Activated T-cell treated with anti-CD3 and anti-CD28 coated beads, Interleukin-2, amount 50 U/mL, for 4 hours (primary cell): Measurements from ENCODE around the gene DLGAP4. TPM values are rescaled to one million over a fixed set of nuclear protein-coding genes. Genes with fewer than 3 reads are reported as not detected.

Experiments
- ATAC-seq, 2 donors: fragments of 200-7000 bp; cut with Tn5 transposase; one replicate each; pipeline ENCODE4 v1.10.0; 2021
- DNase-seq: peaks from one replicate; pipeline ENCODE4 v3.0.0-alpha.2; 2020
- H3K27me3 Mint-ChIP-seq: one replicate; pipeline ENCODE4 v1.8.0; 2021; ENCODE audit warnings: low read depth, mixed read lengths
- H3K36me3 Mint-ChIP-seq: one replicate; pipeline ENCODE4 v1.8.0; 2022; ENCODE audit warnings: mixed read lengths; ENCODE audit not compliant: insufficient read depth
- H3K4me1 Mint-ChIP-seq: one replicate; pipeline ENCODE4 v1.8.0; 2021; ENCODE audit warnings: low read depth, mixed read lengths
- H3K4me3 Mint-ChIP-seq: one replicate; pipeline ENCODE4 v1.8.0; 2021; ENCODE audit warnings: mild to moderate bottlenecking, moderate library complexity, mixed read lengths
- H3K9me3 Mint-ChIP-seq: one replicate; pipeline ENCODE4 v1.8.0; 2021; ENCODE audit warnings: mixed read lengths
- total RNA-seq, 3 donors: library from RNA; stranded (reverse); gene quantifications; one replicate each; pipeline ENCODE4 v1.2.1, GENCODE V29; 2021

The DLGAP4 gene
- total RNA-seq: 10 to 100 TPM; 11.6 to 18.4 (median 12.3) TPM

- Mint-ChIP-seq H3K9me3 (no peaks in the 10 kb centered on the region), H3K36me3 (no peaks in the 10 kb centered on the region), H3K27me3 (peaks cover 67% of the 10 kb centered on the region), H3K4me3 (peak within 1 kb of the TSS; percentile 61), H3K4me1 (peaks cover 4% of the 10 kb centered on the region)
- peak; percentile 44 to 53 for ATAC-seq
- DNase-seq: no peak
Measured at GRCh38 chr20:36305602-36306551, at the start of gene DLGAP4. DLGAP4 (plus strand) TSS chr20:36306339; CDS start chr20:36431718, 125,379 bp downstream.

DNA sequence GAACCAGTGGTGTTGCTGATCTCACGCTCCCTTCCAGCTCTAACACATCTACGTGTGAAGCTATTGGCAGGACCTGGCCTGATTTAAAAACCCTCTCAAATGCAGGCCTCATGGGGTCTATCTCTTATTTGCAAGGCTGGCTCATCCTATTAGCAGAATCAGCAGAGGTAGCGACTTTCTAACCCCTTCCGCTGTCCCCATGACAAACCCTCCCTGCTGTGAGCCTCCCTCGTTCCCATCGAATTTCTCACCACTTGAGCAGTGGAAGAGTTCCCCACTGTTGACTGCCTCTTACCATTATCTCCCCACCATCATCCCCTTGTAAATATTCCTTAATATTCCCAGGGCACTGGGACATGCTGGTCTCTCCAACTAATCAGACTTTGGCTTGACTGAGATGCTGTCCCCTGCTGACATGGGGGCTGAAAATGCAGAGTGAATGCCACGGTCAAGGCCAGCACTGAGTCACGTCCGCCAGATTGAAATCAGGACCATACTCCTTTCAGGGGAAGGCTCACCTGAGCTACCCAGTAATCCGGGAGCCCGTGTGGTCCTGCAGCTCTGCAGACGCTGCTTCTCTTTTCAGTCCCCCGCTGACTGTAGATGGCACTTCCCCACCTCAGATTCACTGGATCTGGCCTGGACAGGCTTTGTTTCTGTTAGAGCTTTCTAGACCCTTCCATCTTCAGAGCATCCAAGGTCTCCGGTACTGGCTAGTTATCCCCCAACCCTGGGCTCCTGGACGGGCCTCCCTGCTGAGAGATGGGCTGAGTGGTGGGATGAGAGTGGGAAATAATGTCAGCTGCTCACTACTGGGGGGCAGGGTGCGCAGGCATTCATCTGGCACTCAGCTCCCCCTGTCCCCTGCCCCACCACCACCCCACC is 46.7 kb upstream of the DLGAP4 start:
- H3K4me1 Mint-ChIP-seq: no peaks in the 10 kb centered on the region
- peaks cover 13% of the 10 kb centered on the region for H3K36me3 Mint-ChIP-seq
- ATAC-seq (no peak), DNase-seq (no peak)
- no peak overlapping the region for H3K4me3 Mint-ChIP-seq
- H3K9me3 Mint-ChIP-seq: no peaks in the 10 kb centered on the region
- H3K27me3 Mint-ChIP-seq: no peaks in the 10 kb centered on the region

- DNase-seq (no peak), ATAC-seq (no peak)
- peaks cover 9% of the 10 kb centered on the region for H3K36me3 Mint-ChIP-seq
- no peaks in the 10 kb centered on the region for H3K27me3 Mint-ChIP-seq
- no peaks in the 10 kb centered on the region for H3K9me3 Mint-ChIP-seq
- no peaks in the 10 kb centered on the region for H3K4me1 Mint-ChIP-seq
- H3K4me3 Mint-ChIP-seq: no peak overlapping the region
Measured at GRCh38 chr20:36260316-36260715, 45.8 kb upstream of the DLGAP4 start.

GRCh38 chr20:36261389-36262105 is 44.6 kb upstream of the DLGAP4 start:
- Mint-ChIP-seq H3K36me3 (peaks cover 5% of the 10 kb centered on the region), H3K27me3 (no peaks in the 10 kb centered on the region), H3K4me1 (no peaks in the 10 kb centered on the region), H3K4me3 (no peak overlapping the region), H3K9me3 (no peaks in the 10 kb centered on the region)
- no peak for DNase-seq
- ATAC-seq: no peak

DNA sequence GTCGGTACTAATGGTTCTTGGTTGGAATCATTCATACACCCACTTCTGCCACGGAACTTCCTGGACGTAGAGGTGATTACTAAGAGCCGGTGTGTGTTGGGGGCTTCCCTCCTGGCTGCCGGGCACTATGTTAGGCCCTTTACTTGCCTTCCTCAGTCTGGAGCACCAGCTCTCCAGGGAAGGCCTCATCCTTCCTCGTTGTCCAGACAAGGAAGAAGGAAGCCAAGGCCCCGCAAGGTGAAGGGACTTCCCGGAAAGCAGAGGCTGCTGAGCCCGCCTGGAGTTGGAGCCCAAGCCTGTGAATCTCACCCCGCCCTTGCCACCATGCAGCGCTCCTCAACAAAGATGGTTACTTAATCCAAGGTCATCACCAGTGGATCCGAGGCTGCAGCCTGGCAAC is 43.7 kb upstream of the DLGAP4 start:
- Mint-ChIP-seq H3K4me1 (no peaks in the 10 kb centered on the region), H3K36me3 (no peaks in the 10 kb centered on the region), H3K4me3 (no peak overlapping the region), H3K9me3 (no peaks in the 10 kb centered on the region), H3K27me3 (no peaks in the 10 kb centered on the region)
- ATAC-seq (no peak), DNase-seq (no peak)

- Mint-ChIP-seq H3K27me3 (no peaks in the 10 kb centered on the region), H3K4me3 (no peak overlapping the region), H3K36me3 (no peaks in the 10 kb centered on the region), H3K9me3 (no peaks in the 10 kb centered on the region), H3K4me1 (no peaks in the 10 kb centered on the region)
- DNase-seq (no peak), ATAC-seq (no peak)
Measured at GRCh38 chr20:36264426-36265246, 41.5 kb upstream of the DLGAP4 start.

GRCh38 chr20:36266189-36266588 is 40.0 kb upstream of the DLGAP4 start:
- Mint-ChIP-seq H3K9me3 (no peaks in the 10 kb centered on the region), H3K27me3 (no peaks in the 10 kb centered on the region), H3K4me1 (no peaks in the 10 kb centered on the region), H3K4me3 (no peak overlapping the region), H3K36me3 (no peaks in the 10 kb centered on the region)
- DNase-seq (no peak), ATAC-seq (no peak)

DNA sequence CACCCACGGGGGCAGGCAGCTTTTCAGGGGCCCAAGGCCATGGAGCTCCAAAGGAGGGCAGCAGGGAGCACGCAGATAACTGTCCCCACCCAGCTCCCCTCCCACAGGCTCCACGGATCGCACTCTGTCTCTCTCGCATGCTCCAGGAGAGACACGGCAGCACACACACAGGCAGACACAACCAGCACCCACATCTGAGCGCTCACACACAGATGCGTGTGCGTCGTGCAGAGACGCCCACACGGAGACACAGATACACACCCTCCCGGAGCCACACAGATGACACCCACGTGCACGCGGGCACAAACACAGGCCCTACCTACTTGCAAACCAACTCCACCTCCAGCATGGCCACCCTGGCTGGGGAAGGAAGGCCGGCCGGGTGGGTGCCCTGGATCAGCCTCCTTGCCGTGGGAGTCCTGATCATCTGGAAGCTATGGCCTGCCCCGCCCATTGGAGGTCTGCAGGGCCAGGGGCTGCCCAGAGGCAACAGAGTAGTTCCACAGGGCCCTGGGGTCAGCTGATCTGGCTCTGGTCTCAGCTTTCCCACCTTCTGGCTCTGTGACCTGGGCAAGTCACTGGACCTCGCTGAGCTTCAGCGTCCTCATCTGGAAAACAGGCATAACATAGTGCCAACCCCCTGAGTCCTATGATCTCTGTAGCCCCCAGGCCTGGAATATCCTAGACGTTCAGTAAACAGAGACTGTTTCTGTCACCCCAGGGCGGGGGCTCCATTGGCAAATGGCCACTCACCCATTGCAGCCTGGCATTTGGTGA is 38.3 kb upstream of the DLGAP4 start:
- peaks cover 4% of the 10 kb centered on the region for H3K27me3 Mint-ChIP-seq
- no peaks in the 10 kb centered on the region for H3K4me1 Mint-ChIP-seq
- no peak for DNase-seq
- no peaks in the 10 kb centered on the region for H3K36me3 Mint-ChIP-seq
- no peak for ATAC-seq
- no peaks in the 10 kb centered on the region for H3K9me3 Mint-ChIP-seq
- no peak overlapping the region for H3K4me3 Mint-ChIP-seq

GRCh38 chr20:36268440-36269342 is 37.4 kb upstream of the DLGAP4 start:
- no peaks in the 10 kb centered on the region for H3K36me3 Mint-ChIP-seq
- no peaks in the 10 kb centered on the region for H3K4me1 Mint-ChIP-seq
- H3K9me3 Mint-ChIP-seq: no peaks in the 10 kb centered on the region
- no peak overlapping the region for H3K4me3 Mint-ChIP-seq
- peaks cover 4% of the 10 kb centered on the region for H3K27me3 Mint-ChIP-seq
- no peak for ATAC-seq
- DNase-seq: no peak

DNA sequence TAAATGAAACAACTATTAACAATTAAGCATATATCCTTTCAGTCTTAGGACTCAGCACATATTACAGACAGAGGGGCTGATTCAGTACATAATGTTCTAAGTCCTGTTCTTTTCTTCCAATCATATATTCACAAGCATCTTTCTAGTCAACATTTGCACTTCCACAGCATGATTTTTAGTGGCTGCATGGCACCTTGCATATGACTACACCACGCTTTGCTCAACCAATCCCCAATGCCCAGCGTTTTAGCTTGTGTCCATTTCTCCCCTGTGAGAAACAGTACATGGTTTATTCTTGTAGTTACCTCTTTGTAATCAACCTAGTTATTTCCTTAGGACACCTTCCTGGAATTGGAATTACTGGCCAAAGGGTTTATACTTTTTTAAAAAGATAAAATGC is 36.6 kb upstream of the DLGAP4 start:
- Mint-ChIP-seq H3K36me3 (no peaks in the 10 kb centered on the region), H3K27me3 (peaks cover 7% of the 10 kb centered on the region), H3K4me1 (no peaks in the 10 kb centered on the region), H3K4me3 (no peak overlapping the region), H3K9me3 (no peaks in the 10 kb centered on the region)
- DNase-seq (no peak), ATAC-seq (no peak)

- Mint-ChIP-seq H3K4me3 (no peak overlapping the region), H3K9me3 (no peaks in the 10 kb centered on the region), H3K36me3 (no peaks in the 10 kb centered on the region), H3K27me3 (peaks cover 8% of the 10 kb centered on the region), H3K4me1 (no peaks in the 10 kb centered on the region)
- ATAC-seq: no peak
- no peak for DNase-seq
Measured at GRCh38 chr20:36270744-36271638, 35.1 kb upstream of the DLGAP4 start.
